Neural cell (in vitro differentiated cells): ENCODE measurements around the gene RUBCN. TPM values are rescaled to one million over a fixed set of nuclear protein-coding genes. Genes with fewer than 3 reads are reported as not detected.
"Not testable (repeated sequence)": the region's sequence is repeated elsewhere in the genome, so short reads cannot be mapped to it uniquely, and the experiment has no call there.

Source experiments
- H2AFZ ChIP-seq: fragments of 200-600, 300-800 bp; sonication (generic), shearing (Covaris generic); 2 replicates; pipeline ENCODE4 v1.6.0; 2014; ENCODE audit warnings: low read depth, mild to moderate bottlenecking, antibody characterized with exemption, low read length, moderate library complexity
- H3F3A ChIP-seq: fragments of 200-600 bp; shearing (Covaris generic); 2 replicates; pipeline ENCODE4 v1.6.1; 2016; ENCODE audit warnings: mild to moderate bottlenecking, moderate library complexity, mixed read lengths, antibody characterized with exemption, low read length; ENCODE audit not compliant: insufficient read depth, poor library complexity, severe bottlenecking
- H3K27ac ChIP-seq: fragments of 200-600, 300-800 bp; sonication (generic), shearing (Covaris generic); 2 replicates; pipeline ENCODE4 v1.5.1; 2014; ENCODE audit warnings: mild to moderate bottlenecking, low read length, moderate library complexity
- H3K27me3 ChIP-seq: fragments of 300-800, 200-600 bp; sonication (generic), shearing (Covaris generic); 2 replicates; pipeline ENCODE4 v1.6.0; 2014; ENCODE audit warnings: mild to moderate bottlenecking, low read depth, low read length, moderate library complexity; ENCODE audit not compliant: insufficient read depth
- H3K36me3 ChIP-seq: fragments of 300-800, 200-600 bp; sonication (generic), shearing (Covaris generic); 2 replicates; pipeline ENCODE4 v1.5.1; 2014; ENCODE audit warnings: mild to moderate bottlenecking, antibody characterized with exemption, low read length, moderate library complexity; ENCODE audit not compliant: insufficient read depth
- H3K4me2 ChIP-seq: fragments of 300-800, 200-600 bp; sonication (generic), shearing (Covaris generic); 2 replicates; pipeline ENCODE4 v1.6.0; 2014; ENCODE audit warnings: mild to moderate bottlenecking, low read length
- H3K4me3 ChIP-seq: fragments of 300-800, 200-600 bp; sonication (generic), shearing (Covaris generic); 2 replicates; pipeline ENCODE4 v1.5.1; 2014; ENCODE audit warnings: mild to moderate bottlenecking, low read length, moderate library complexity
- H3K79me2 ChIP-seq: fragments of 200-600 bp; shearing (Covaris generic); replicated peaks from 2 replicates; pipeline ENCODE4 v1.6.0; 2014; ENCODE audit warnings: mild to moderate bottlenecking, low read length, moderate library complexity; ENCODE audit not compliant: insufficient read depth
- H3K9ac ChIP-seq: fragments of 300-800, 200-600 bp; sonication (generic), shearing (Covaris generic); 2 replicates; pipeline ENCODE4 v1.6.1; 2016; ENCODE audit warnings: mild to moderate bottlenecking, low read length, mixed read lengths
- H3K9me2 ChIP-seq: fragments of 200-600 bp; shearing (Covaris generic); 2 replicates; pipeline ENCODE4 v1.6.1; 2016; ENCODE audit warnings: mild to moderate bottlenecking, low read length, mixed read lengths; ENCODE audit not compliant: insufficient read depth
- H3K9me3 ChIP-seq: fragments of 200-600, 300-800 bp; sonication (generic), shearing (Covaris generic); 2 replicates; pipeline ENCODE4 v1.6.1; 2016; ENCODE audit warnings: mild to moderate bottlenecking, mixed run types, low read length, moderate library complexity, mixed read lengths
- H4K20me1 ChIP-seq: fragments of 200-600 bp; shearing (Covaris generic); 2 replicates; pipeline ENCODE4 v1.6.1; 2016; ENCODE audit warnings: mild to moderate bottlenecking, mixed run types; ENCODE audit not compliant: insufficient read depth
- polyA plus RNA-seq: library from polyadenylated mRNA; depleted of rRNA; stranded (reverse); fragments of >200 nt; gene quantifications from 2 replicates; pipeline ENCODE4 v1.2.3, GENCODE V29; 2014

RUBCN gene
- polyA plus RNA-seq, 1 donor from 2014 or later, result 16.1 TPM

DNA sequence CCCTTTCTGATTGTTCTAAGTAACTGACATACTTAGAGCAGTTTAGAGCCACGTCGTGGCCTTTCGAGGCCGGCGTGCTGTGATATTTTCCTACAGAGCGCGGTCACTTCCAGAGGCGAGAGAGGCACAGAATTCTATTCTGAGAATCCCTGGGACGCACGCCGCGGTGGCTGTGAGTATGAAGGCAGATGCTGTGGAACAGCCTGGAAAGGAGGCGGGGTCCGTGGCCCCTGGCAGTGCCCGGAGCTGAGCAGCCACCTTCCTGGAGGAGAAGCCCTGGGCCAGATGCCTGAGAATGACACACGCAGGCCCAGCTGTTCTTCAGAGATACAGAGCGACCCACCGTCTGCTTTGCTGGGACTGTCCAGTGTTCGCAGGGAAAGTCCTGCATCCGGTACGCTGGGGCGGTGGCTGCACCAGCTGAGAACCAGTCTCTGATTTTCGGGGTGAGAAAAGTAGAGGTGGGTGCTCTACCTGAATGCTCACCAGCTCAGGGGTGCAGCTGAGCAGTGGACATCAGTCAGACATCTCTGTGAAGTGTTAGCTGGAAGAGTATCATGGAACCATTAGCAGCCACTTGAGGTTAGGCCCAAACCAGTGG, 75.4 kb downstream of the RUBCN start:
- H3K9me3 ChIP-seq, H3K79me2 ChIP-seq, H3K9ac ChIP-seq, H3K9me2 ChIP-seq, H3F3A ChIP-seq, H3K4me2 ChIP-seq, H3K27ac ChIP-seq, H3K27me3 ChIP-seq, H2AFZ ChIP-seq, H3K36me3 ChIP-seq, H4K20me1 ChIP-seq, H3K4me3 ChIP-seq: not testable (repeated sequence)

DNA sequence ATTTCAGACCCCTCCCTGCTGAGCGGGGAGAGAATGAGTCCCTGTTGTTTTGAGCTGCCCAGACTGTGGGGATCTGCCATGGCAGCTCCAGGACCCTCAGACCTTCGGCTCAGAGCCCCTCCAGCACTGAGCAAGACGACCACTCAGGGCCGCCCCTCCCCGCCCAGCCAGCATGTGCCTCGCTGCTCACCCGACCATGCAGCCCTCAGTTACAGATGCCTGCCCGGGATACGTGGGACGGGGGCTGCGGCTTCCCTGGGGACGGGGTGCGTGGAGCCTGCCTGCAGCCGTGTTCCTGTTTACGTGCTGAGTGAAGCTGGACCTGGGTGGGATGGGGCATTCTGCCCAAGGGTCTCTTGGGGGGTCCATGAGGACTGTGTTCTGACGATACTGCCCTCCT, 77.0 kb downstream of the RUBCN start:
- not testable (repeated sequence) for H3F3A ChIP-seq, H4K20me1 ChIP-seq, H3K4me2 ChIP-seq, H3K27ac ChIP-seq, H3K79me2 ChIP-seq, H3K9ac ChIP-seq, H3K36me3 ChIP-seq, H3K9me2 ChIP-seq, H3K9me3 ChIP-seq, H3K27me3 ChIP-seq, H2AFZ ChIP-seq, H3K4me3 ChIP-seq

DNA sequence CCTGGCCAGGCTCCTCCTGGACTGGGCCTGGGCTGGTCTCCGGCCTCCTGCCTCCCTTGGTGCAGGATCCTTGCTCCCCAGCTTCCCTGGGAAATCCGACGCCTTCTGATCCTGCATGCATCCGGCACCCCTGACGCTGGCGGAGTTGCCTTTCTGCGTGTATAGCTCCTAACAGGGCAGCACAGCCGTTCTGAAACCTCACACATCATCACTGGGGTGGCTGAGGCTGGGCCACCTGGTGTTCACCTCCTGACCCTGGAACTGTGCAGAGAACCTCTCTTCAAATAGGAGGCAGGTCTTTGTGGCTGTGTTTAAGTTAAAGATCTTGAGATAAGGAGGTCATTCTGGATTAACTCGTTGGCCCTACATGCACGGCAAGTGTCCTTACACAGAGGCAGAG, 77.6 kb downstream of the RUBCN start:
- H3F3A ChIP-seq, H3K27ac ChIP-seq, H3K4me2 ChIP-seq, H2AFZ ChIP-seq, H3K9me2 ChIP-seq, H3K9ac ChIP-seq, H3K79me2 ChIP-seq, H3K9me3 ChIP-seq, H3K27me3 ChIP-seq, H3K36me3 ChIP-seq, H3K4me3 ChIP-seq, H4K20me1 ChIP-seq: not testable (repeated sequence)

DNA sequence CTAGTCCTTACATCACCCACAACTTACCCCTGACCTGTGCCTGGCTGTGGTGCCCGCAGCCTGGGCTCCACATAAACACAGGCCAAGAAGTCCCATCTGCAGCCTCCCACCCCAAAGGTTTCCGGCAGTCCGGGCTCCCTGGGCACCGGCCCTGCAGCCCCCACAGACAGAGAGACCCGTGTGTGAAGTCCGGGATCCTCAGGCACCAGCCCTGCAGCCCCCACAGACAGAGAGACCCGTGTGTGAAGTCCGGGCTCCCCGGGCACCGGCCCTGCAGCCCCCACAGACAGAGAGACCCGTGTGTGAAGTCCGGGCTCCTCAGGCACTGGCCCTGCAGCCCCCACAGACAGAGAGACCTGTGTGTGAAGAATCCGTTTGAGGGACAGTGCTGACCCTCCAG, 78.0 kb downstream of the RUBCN start:
- not testable (repeated sequence) for H3K27me3 ChIP-seq

DNA sequence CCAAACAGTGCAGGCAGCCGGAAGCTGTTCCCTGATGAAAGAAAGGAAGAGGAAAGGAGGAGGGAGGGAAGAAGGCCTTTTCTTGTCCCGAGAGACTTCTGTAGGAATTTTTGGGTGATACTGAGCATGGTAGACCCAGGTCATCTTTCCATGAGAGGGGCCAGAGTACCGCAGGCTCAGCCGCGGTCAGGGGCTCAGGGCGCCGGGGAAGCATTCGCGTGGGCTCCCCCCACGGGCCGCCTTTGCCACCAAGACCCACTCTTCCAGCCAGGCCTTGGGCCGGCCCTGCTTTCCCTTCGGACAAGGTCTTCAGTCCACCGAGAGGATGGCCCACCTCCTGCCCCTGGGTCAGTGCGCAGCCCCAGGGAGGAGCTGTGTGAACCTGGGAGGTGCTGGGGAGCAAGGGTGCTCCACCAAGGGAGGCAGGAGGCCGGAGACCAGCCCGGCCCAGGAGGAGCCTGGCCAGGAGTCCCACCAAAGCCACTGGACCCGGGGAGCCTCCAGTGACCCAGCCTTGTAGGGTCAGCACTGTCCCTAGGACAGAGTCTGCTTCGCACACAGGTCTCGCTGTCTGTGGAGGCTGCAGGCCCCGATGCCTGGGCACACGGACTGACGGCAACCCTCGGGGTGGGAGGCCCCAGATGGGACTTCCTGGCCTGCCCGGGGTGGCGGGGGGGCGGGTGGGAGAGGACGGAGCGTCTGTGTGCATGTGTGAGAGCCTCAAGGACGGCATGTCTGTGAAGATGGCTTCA, 79.0 kb downstream of the RUBCN start:
- H3K4me2 ChIP-seq, result not testable (repeated sequence)

More for the DNA sequence above, 78.0 kb downstream of the RUBCN start:
- not testable (repeated sequence) for H3F3A ChIP-seq, H3K27ac ChIP-seq, H2AFZ ChIP-seq, H3K9ac ChIP-seq, H3K4me2 ChIP-seq, H3K4me3 ChIP-seq, H3K9me2 ChIP-seq, H3K9me3 ChIP-seq, H3K79me2 ChIP-seq, H3K36me3 ChIP-seq, H4K20me1 ChIP-seq

DNA sequence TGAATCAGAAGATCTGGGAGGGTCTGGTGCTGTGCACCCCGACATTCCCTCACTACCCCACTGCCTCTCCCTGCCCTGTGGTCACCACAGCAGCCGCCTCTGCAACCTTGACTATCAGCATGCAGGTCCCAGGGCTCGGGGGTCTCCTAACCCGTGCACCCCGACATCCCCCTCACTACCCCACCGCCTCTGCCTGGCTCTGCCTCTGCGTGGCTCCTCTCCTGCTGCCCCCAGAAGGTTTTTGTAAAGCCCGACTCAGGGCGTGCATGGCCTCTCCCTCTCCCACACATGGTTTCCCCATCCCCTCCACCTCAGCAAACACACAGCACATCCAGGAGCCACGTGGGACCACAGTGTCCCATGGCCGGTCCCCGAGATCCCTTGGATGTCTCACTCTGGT, 79.7 kb downstream of the RUBCN start:
- H3K27me3 ChIP-seq, H3K9ac ChIP-seq, H3K36me3 ChIP-seq: not testable (repeated sequence)

More for the DNA sequence above, 79.0 kb downstream of the RUBCN start:
- not testable (repeated sequence) for H3F3A ChIP-seq, H3K9ac ChIP-seq, H3K9me2 ChIP-seq, H3K36me3 ChIP-seq, H3K27me3 ChIP-seq, H4K20me1 ChIP-seq, H3K9me3 ChIP-seq, H2AFZ ChIP-seq, H3K4me3 ChIP-seq, H3K79me2 ChIP-seq, H3K27ac ChIP-seq

DNA sequence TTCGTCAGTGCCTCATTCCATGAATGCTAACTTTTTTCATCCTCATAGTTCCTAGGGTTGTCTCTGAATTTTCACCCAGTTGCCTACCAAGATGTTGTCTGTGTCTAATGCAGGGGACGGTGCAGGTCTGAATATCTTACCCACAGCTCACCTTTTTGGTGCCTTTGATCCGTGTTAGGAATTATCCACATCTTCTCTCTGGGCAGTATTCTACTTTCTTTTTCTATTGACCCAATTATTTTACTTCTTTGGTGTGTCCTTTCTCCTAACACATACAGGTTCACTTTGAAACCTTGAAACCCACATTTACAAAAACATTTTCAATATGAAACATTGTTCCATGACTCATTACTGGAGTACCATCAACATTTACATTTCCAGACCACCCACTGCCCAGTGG, 80.6 kb downstream of the RUBCN start:
- H3K9me3 ChIP-seq, H3F3A ChIP-seq, H3K36me3 ChIP-seq, H3K4me3 ChIP-seq, H3K27me3 ChIP-seq, H4K20me1 ChIP-seq, H3K9ac ChIP-seq, H3K27ac ChIP-seq, H3K79me2 ChIP-seq, H3K9me2 ChIP-seq, H3K4me2 ChIP-seq, H2AFZ ChIP-seq: not testable (repeated sequence)

More for the DNA sequence above, 79.7 kb downstream of the RUBCN start:
- H3F3A ChIP-seq, H3K79me2 ChIP-seq, H3K27ac ChIP-seq, H3K9me3 ChIP-seq, H2AFZ ChIP-seq, H3K4me2 ChIP-seq, H4K20me1 ChIP-seq, H3K4me3 ChIP-seq, H3K9me2 ChIP-seq: not testable (repeated sequence)

DNA sequence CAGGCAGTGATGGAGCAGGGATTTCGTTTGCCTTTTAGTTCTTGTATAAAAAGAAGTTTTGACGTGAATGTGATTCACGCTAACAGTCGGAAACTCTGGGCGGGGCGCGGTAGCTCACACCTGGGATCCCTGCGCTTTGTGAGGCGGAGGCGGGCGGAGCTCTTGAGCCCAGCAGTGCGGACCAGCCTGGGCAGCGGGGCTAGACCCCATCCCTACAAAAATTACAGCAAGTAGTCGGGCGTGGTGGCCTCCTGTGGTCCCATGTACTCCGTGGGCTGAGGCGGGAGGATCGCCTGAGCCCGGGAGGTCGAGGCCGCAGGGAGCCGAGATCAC, 81.7 kb downstream of the RUBCN start:
- H3K4me3 ChIP-seq, H3F3A ChIP-seq, H3K79me2 ChIP-seq, H3K36me3 ChIP-seq, H3K9me3 ChIP-seq, H3K27me3 ChIP-seq, H3K9me2 ChIP-seq, H3K9ac ChIP-seq, H4K20me1 ChIP-seq, H3K27ac ChIP-seq, H2AFZ ChIP-seq, H3K4me2 ChIP-seq: not testable (repeated sequence)
